Measurements from ENCODE around the gene IL18R1. TPM values are rescaled to one million over a fixed set of nuclear protein-coding genes. Genes with fewer than 3 reads are reported as not detected.
A peak's percentile ranks its signal among the peaks of the same experiment; 100 is the strongest.

IL18R1 gene
- polyA plus RNA-seq (2011; rRNA removed): 2.0 and 2.5 TPM in 2 replicates
- polyA minus RNA-seq (2011; rRNA and poly(A)+ RNA removed): 1.1 and 2.3 TPM in 2 replicates

GRCh38 chr2:102355526-102356380, at the start of gene IL18R1:
IL18R1 (plus strand) TSS chr2:102355796; CDS start chr2:102362661, 6,865 bp downstream.
- no peak within 1 kb of the TSS for H3K27ac ChIP-seq (ENCODE audit: low read depth, low read length)
- DNase-seq (ENCODE audit: low read depth, low spot score): peak; percentile 29
- ChIA-PET POLR2A (interaction anchor here (0.7 kb wide), 2 partner anchors 86 to 308 kb away, joined by 4 to 7 read pairs; no protein-coding TSS in a partner anchor), CTCF (interaction anchor here (0.5 to 1.9 kb wide), 42 partner anchors 9 to 1293 kb away, joined by 3 to 28 read pairs (median 4); no protein-coding TSS in a partner anchor)
- peak; percentile 70 for TF ChIP-seq CTCF (IDR thresholded peaks at IDR 0.05; ENCODE audit: low read depth, low read length)
- H3K4me3 ChIP-seq (ENCODE audit: low read depth, low read length): peak within 1 kb of the TSS; percentile 76
- no peaks in the 10 kb centered on the region for H3K27me3 ChIP-seq (ENCODE audit: control insufficient read depth, insufficient read depth, low read length)
- H3K9me3 ChIP-seq (ENCODE audit: control insufficient read depth, insufficient read depth, low read length): no peaks in the 10 kb centered on the region

- DNase-seq (ENCODE audit: low read depth, low spot score): no peak
- ChIA-PET POLR2A (no interaction called here), CTCF (no interaction called here)
- H3K27ac ChIP-seq (ENCODE audit: low read depth, low read length): no peak overlapping the region
- H3K4me3 ChIP-seq (ENCODE audit: low read depth, low read length): no peak overlapping the region
- no peaks in the 10 kb centered on the region for H3K27me3 ChIP-seq (ENCODE audit: control insufficient read depth, insufficient read depth, low read length)
- no peak for TF ChIP-seq CTCF (IDR thresholded peaks at IDR 0.05; ENCODE audit: low read depth, low read length)
- H3K9me3 ChIP-seq (ENCODE audit: control insufficient read depth, insufficient read depth, low read length): no peaks in the 10 kb centered on the region
Measured at GRCh38 chr2:102306125-102306524, 49.5 kb upstream of the IL18R1 start.

GRCh38 chr2:102310964-102311640, 44.5 kb upstream of the IL18R1 start, which contains the start of gene IL1RL1:
IL1RL1 (plus strand) TSS chr2:102311563; CDS start chr2:102338265, 26,702 bp downstream.
- TF ChIP-seq CTCF (IDR thresholded peaks at IDR 0.05; ENCODE audit: low read depth, low read length): no peak
- POLR2A ChIA-PET: no interaction called here
- H3K27me3 ChIP-seq (ENCODE audit: control insufficient read depth, insufficient read depth, low read length): no peaks in the 10 kb centered on the region
- H3K27ac ChIP-seq (ENCODE audit: low read depth, low read length): no peak within 1 kb of the TSS
- CTCF ChIA-PET: interaction anchor here (0.8 kb wide), 1 partner anchor 9 kb away, joined by 4 read pairs; no protein-coding TSS in a partner anchor
- DNase-seq (ENCODE audit: low read depth, low spot score): no peak
- H3K4me3 ChIP-seq (ENCODE audit: low read depth, low read length): no peak within 1 kb of the TSS
- no peaks in the 10 kb centered on the region for H3K9me3 ChIP-seq (ENCODE audit: control insufficient read depth, insufficient read depth, low read length)

- no peak overlapping the region for H3K4me3 ChIP-seq (ENCODE audit: low read depth, low read length)
- ChIA-PET POLR2A (no interaction called here), CTCF (interaction anchor here (1.4 kb wide), 1 partner anchor 72 kb away, joined by 3 read pairs; no protein-coding TSS in a partner anchor)
- no peaks in the 10 kb centered on the region for H3K27me3 ChIP-seq (ENCODE audit: control insufficient read depth, insufficient read depth, low read length)
- H3K9me3 ChIP-seq (ENCODE audit: control insufficient read depth, insufficient read depth, low read length): no peaks in the 10 kb centered on the region
- H3K27ac ChIP-seq (ENCODE audit: low read depth, low read length): no peak overlapping the region
- no peak for TF ChIP-seq CTCF (IDR thresholded peaks at IDR 0.05; ENCODE audit: low read depth, low read length)
- peak; percentile 51 for DNase-seq (ENCODE audit: low read depth, low spot score)
Measured at GRCh38 chr2:102313025-102313424, 42.6 kb upstream of the IL18R1 start.
